GM12872 (cell line): ENCODE measurements around the gene ATF4.

Source experiments
- CTCF ChIP-seq: IDR thresholded peaks from 3 replicates; pipeline ENCODE4 v1.5.1; 2011; ENCODE audit warnings: low read depth, mild to moderate bottlenecking, low read length, moderate library complexity; ENCODE audit not compliant: insufficient read depth

Gene ATF4

GRCh38 chr22:39524089-39524752 is 3.9 kb downstream of the ATF4 start:
- TF ChIP-seq CTCF: no peak

- no peak for TF ChIP-seq CTCF
These were observed 4.6 kb downstream of the ATF4 start for GRCh38 chr22:39524753-39525657.

GRCh38 chr22:39525658-39525975 is 5.3 kb downstream of the ATF4 start:
- no peak for TF ChIP-seq CTCF

GRCh38 chr22:39526736-39527171 is 6.4 kb downstream of the ATF4 start:
- no peak for TF ChIP-seq CTCF

GRCh38 chr22:39527481-39527961 is 7.2 kb downstream of the ATF4 start:
- no peak for TF ChIP-seq CTCF

- no peak for TF ChIP-seq CTCF
These were observed 7.8 kb downstream of the ATF4 start for GRCh38 chr22:39528080-39528661.
